Calu3 (cell line): ENCODE data around the gene TXNRD1. TPM values are rescaled to one million over a fixed set of nuclear protein-coding genes. Genes with fewer than 3 reads are reported as not detected.

ENCODE experiments used
- BruUV-seq: library from RNA; stranded (reverse); fragments of 400-500 nt; replicated peaks from 2 replicates; lab custom pipeline; 2021; lab: Mats Ljungman, UMichigan
- CTCF ChIA-PET: fragments of 300-600 bp; sonication (Branson Sonifier 250); formaldehyde crosslinking; loops from one replicate; lab custom pipeline; 2022; ENCODE audit warnings: antibody characterized with exemption; lab: Charles Lee
- DNase-seq: peaks from one replicate; pipeline ENCODE4 v3.0.0; 2022
- H3K27ac Mint-ChIP-seq: one replicate; pipeline ENCODE4 v1.8.0; 2022; ENCODE audit warnings: mixed read lengths; ENCODE audit not compliant: unreplicated experiment
- H3K27me3 Mint-ChIP-seq: one replicate; pipeline ENCODE4 v1.8.0; 2022; ENCODE audit warnings: mixed read lengths; ENCODE audit not compliant: unreplicated experiment
- H3K36me3 Mint-ChIP-seq: one replicate; pipeline ENCODE4 v1.8.0; 2022; ENCODE audit warnings: mild to moderate bottlenecking, moderate library complexity, mixed read lengths; ENCODE audit not compliant: insufficient read depth, unreplicated experiment
- H3K4me1 Mint-ChIP-seq: one replicate; pipeline ENCODE4 v1.8.0; 2022; ENCODE audit warnings: mild to moderate bottlenecking, low read depth, mixed read lengths; ENCODE audit not compliant: unreplicated experiment
- H3K4me3 Mint-ChIP-seq: one replicate; pipeline ENCODE4 v1.8.0; 2022; ENCODE audit warnings: mild to moderate bottlenecking, low read depth, moderate library complexity, mixed read lengths; ENCODE audit not compliant: unreplicated experiment
- H3K9me3 Mint-ChIP-seq: one replicate; pipeline ENCODE4 v1.8.0; 2022; ENCODE audit warnings: low read depth, mixed read lengths; ENCODE audit not compliant: unreplicated experiment
- CTCF ChIP-seq: fragments of 200-600 bp; IDR thresholded peaks from one replicate; pipeline ENCODE4 v1.8.0; 2022; ENCODE audit warnings: antibody characterized with exemption; ENCODE audit not compliant: unreplicated experiment
- intact Hi-C: fragments of 100-400 bp; cut with micrococcal nuclease; formaldehyde crosslinking; loops from one replicate; pipeline ENCODE4 v1.10.0; 2022; ENCODE audit not compliant: unreplicated experiment
- total RNA-seq: library from RNA; stranded (reverse); gene quantifications from 2 replicates; pipeline ENCODE4 v1.2.3, GENCODE V29; 2022

Gene TXNRD1
- total RNA-seq, 1 experiment from 2014 or later: 262 TPM

- no peak for DNase-seq
- no peak for TF ChIP-seq CTCF
- intact Hi-C loops: no loop called here
- Mint-ChIP-seq H3K27me3 (no peaks in the 10 kb centered on the region), H3K4me3 (no peak overlapping the region), H3K4me1 (peaks cover 15% of the 10 kb centered on the region), H3K27ac (no peak overlapping the region), H3K9me3 (no peaks in the 10 kb centered on the region), H3K36me3 (peaks cover 11% of the 10 kb centered on the region)
- no TSS peak for BruUV-seq
- CTCF ChIA-PET: interaction anchor here (0.6 kb wide), 1 partner anchor 83 kb away, joined by 4 read pairs; no protein-coding TSS in a partner anchor
These were observed 154.1 kb downstream of the TXNRD1 start for GRCh38 chr12:104369708-104370107.

DNA sequence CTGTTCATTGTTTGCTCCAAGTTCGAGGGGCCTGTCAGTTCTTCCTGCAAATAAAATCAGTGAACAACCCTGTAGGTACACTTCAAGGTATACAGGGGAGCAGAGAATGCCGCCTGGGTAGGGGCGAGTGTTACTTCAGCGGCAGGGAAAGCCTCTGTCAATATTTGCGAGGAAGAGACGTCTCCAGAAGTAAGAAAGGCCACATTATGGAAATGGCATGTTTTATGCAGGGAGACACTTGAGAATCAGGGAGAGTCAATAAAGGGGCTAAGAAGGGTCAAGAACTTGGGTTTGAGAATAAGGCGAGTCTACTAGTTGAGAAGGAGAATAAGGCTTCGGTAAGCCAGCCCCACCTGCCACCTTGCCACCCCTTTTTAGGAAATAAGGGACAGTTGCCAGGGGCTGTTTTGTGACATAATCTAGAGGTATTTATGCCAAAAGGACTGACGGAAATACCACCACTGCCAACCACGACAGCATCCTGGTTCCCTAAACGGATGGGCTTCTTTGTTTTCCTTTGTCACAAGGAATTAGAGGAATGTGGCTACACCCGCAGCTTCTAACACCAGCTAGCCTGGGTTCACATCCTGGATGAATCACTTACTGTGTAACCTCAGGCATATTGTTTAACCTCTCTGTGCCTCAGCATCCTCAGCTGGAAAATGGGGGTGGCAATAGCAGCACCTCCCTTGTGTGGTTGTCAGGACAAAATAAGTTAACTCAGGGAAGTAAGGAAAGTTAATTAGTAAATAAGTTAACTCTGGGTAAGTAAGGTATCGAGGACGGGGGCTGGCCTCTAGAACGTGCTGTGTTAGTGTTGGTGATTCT is 155.7 kb downstream of the TXNRD1 start:
- peak overlapping the region; percentile 58 for H3K27ac Mint-ChIP-seq
- peak; percentile 74 for DNase-seq

DNA sequence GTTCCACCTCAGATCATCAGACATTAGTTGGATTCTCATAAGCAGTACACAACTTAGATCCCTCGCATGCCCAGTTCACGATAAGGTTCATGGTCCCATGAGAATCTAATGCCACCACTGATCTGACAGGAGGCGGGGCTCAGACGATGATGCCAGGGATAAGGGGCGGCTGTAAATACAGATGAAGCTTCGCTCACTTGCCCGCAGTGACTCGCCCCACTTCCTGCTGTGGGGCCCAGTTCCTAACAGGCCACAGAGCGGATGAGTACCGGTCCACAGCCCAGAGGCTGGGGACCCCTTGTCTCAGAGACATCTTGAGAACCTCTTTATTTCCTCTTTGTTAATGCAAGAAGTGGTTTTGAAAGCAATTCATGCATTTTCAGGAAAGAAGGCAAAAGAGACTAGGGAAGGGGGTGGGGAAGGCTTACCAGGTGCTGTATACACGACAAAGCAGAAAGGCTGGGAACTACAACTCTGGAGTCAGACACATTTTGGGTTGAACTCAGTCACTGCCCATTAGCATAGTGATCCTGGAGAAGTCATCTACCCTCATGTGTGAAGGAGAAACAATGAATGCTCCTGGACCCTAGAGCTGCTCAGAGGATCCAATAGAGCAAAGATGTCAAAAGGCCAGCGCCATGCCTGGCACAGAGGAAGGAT is 156.6 kb downstream of the TXNRD1 start:
- no peaks in the 10 kb centered on the region for H3K27me3 Mint-ChIP-seq
- DNase-seq: no peak
- CTCF ChIA-PET: interaction anchor here (1.0 kb wide), 1 partner anchor 10 kb away, joined by 4 read pairs; no protein-coding TSS in a partner anchor
- H3K9me3 Mint-ChIP-seq: no peaks in the 10 kb centered on the region
- intact Hi-C loops: no loop called here
- no peak for TF ChIP-seq CTCF
- H3K27ac Mint-ChIP-seq: no peak overlapping the region
- H3K36me3 Mint-ChIP-seq: peaks cover 11% of the 10 kb centered on the region
- H3K4me3 Mint-ChIP-seq: no peak overlapping the region
- no TSS peak for BruUV-seq
- H3K4me1 Mint-ChIP-seq: peaks cover 17% of the 10 kb centered on the region

More for the DNA sequence above, 155.7 kb downstream of the TXNRD1 start:
- BruUV-seq: no TSS peak
- Mint-ChIP-seq H3K4me3 (peak overlapping the region; percentile 6), H3K4me1 (peaks cover 15% of the 10 kb centered on the region), H3K27me3 (no peaks in the 10 kb centered on the region), H3K9me3 (no peaks in the 10 kb centered on the region), H3K36me3 (peaks cover 11% of the 10 kb centered on the region)
- CTCF ChIA-PET: interaction anchor here (1.0 kb wide), 1 partner anchor 11 kb away, joined by 4 read pairs; no protein-coding TSS in a partner anchor
- no peak for TF ChIP-seq CTCF
- intact Hi-C loops: no loop called here

DNA sequence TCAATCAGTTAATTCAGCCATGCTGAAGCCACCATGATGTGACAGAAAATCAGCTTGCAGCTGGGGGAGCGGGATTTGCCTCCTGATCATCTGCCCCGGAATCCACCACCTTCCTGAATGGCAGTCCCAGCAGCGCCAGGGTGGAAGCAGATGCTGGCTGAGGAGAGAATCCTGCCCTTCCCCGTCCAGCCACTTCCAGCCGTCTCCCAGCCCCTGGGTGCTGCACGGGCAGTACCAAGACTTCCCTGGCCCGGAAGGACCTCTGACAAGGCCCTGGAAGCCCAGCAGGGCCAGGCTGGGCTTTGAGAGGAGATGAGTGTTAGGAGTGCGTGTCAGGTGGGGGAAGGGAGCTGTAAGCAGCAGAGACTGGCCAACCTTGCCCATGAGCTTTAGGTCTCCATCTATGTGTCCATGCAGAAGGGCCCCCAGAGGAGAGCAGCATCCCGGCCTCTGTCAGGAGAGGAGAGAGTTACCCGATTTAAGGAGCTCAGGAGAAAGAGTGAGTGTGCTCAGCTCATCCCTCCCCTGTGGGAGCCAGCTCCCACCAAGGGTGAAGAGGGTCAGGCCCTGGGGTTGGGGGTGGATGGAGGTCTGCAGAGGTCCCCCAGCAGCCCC is 157.2 kb downstream of the TXNRD1 start:
- CTCF ChIA-PET: interaction anchor here (1.3 kb wide), 1 partner anchor 9 kb away, joined by 7 read pairs; no protein-coding TSS in a partner anchor
- H3K27ac Mint-ChIP-seq: no peak overlapping the region

More for the DNA sequence above, 157.2 kb downstream of the TXNRD1 start:
- no TSS peak for BruUV-seq
- Mint-ChIP-seq H3K4me1 (peaks cover 22% of the 10 kb centered on the region), H3K27me3 (no peaks in the 10 kb centered on the region), H3K4me3 (no peak overlapping the region), H3K9me3 (no peaks in the 10 kb centered on the region), H3K36me3 (peaks cover 16% of the 10 kb centered on the region)
- no peak for DNase-seq
- no peak for TF ChIP-seq CTCF
- intact Hi-C loops: no loop called here
